Spleen (tissue), 7 donors: ENCODE data around the gene ITPR2.

ENCODE experiments used
- POLR2A ChIP-seq, 3 donors: fragments of 450-650 bp; IDR thresholded peaks; one replicate each; pipeline ENCODE4 v1.5.1; 2017; ENCODE audit warnings: antibody characterized with exemption in 3 of 3, mild to moderate bottlenecking in 1 of 3
- TF ChIP-seq, protein P1 (sequence below), 11 experiments: fragments of 200-600 bp in 7 of 11; fragments of 450-650 bp in 4 of 11; sonication (generic) in 4 of 11; IDR thresholded peaks in 8 of 11; conservative IDR thresholded peaks in 3 of 11; 1 replicate in 7 of 11; 2 replicates in 4 of 11; pipeline versions ENCODE4 v1.4.0 to v1.8.0; 2016 to 2021; ENCODE audit warnings: antibody characterized with exemption in 11 of 11, inconsistent platforms in 4 of 11, mild to moderate bottlenecking in 1 of 11
- donor health status: DM: no; HTN: no; CAD: no; lungs with moderate emphysema.
- donor health status: DM: no; HTN: no; CAD: no.
- donor health status: DM: no; HTN: no; CAD: no.

DNA sequence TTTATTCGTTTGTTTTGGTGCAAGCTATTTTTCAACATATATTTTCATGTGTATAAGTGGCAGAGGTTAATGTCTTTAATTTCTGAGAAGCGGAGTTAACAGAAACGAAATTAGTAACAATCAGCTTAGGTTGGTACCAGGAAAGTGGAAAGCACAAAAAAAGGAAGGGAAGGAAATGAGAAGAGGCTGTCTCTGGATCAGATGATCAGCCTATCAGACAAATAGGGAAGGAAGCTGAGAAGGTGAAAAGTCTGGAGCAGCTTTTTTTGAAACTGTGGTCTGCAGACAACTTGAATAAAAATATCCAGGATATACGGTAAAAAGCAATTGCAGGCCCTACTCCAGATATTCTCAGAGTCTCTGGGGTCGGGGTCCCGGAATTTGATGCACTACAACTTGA lies 372.6 kb downstream of the ITPR2 start:
- TF ChIP-seq, protein P1, sequence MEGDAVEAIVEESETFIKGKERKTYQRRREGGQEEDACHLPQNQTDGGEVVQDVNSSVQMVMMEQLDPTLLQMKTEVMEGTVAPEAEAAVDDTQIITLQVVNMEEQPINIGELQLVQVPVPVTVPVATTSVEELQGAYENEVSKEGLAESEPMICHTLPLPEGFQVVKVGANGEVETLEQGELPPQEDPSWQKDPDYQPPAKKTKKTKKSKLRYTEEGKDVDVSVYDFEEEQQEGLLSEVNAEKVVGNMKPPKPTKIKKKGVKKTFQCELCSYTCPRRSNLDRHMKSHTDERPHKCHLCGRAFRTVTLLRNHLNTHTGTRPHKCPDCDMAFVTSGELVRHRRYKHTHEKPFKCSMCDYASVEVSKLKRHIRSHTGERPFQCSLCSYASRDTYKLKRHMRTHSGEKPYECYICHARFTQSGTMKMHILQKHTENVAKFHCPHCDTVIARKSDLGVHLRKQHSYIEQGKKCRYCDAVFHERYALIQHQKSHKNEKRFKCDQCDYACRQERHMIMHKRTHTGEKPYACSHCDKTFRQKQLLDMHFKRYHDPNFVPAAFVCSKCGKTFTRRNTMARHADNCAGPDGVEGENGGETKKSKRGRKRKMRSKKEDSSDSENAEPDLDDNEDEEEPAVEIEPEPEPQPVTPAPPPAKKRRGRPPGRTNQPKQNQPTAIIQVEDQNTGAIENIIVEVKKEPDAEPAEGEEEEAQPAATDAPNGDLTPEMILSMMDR (IDR thresholded peaks at IDR 0.05 in 8 of 11, conservative IDR thresholded peaks at IDR 0.05 in 3 of 11): no peak
- no peak for TF ChIP-seq POLR2A (IDR thresholded peaks at IDR 0.05)
